MV-4-11 (cell line): Measurements from ENCODE around the gene TNFRSF25.
"Not testable (repeated sequence)": the region's sequence is repeated elsewhere in the genome, so short reads cannot be mapped to it uniquely, and the experiment has no call there.

Experiments
- DNase-seq: peaks from one replicate; lab custom pipeline; 2025; lab: John Stamatoyannopoulos, UW

The TNFRSF25 gene

GRCh38 chr1:6501279-6501813, 35.4 kb upstream of the TNFRSF25 start:
- DNase-seq, result no peak

GRCh38 chr1:6500544-6501278, 34.7 kb upstream of the TNFRSF25 start:
- DNase-seq, result no peak

DNA sequence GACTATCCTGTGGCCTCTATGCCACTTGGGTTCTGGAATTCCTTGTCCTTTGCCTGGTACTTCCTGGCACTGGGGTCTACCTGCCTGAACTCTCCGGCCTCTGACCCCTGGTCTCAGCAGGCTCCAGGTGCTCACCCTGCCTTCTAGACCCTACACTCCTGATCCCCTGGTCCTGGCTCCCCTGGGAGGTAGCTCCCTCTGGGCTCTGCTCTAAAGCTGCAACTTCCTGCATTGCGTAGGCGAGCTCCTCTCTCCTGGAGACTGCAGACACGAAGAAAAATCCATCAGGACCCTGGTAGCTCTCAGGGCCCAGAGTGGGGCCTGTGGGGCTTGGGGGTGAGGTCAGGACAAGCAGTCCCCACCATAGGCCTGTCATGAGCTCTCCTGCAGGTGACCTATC, 33.3 kb upstream of the TNFRSF25 start:
- DNase-seq, result no peak

DNA sequence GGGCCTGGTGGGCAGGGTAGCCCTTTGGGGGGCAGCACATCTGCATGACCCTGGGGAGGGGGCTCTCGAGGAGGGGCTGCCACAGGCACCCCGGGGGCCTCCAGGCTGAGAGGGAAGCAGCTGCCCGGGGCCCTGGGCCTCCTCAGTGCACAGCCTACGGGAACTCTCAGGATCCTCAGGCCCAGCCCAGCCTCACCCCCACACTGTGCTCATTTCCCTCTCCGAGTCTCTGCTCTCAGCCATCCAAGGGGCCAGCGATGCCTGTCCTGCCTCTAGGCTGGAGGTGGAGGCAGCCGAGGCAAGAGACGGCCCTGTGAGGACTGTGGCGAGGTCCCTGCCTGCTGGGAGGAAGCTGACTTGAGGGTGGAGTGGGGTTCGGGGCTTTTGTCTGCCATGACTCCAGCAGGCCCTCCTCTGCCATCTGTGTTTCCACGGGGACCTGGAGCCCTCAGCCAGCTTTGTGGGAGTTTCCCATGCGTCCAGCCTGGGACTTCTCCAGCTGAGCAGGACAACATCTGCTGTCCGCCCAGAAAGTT, 32.7 kb upstream of the TNFRSF25 start:
- no peak for DNase-seq

GRCh38 chr1:6497867-6498575, 32.0 kb upstream of the TNFRSF25 start:
- DNase-seq, result no peak

- no peak for DNase-seq
These were observed 31.4 kb upstream of the TNFRSF25 start for GRCh38 chr1:6497215-6497866.

GRCh38 chr1:6496890-6497214, 30.9 kb upstream of the TNFRSF25 start:
- no peak for DNase-seq

- DNase-seq, result no peak
These were observed 30.4 kb upstream of the TNFRSF25 start for GRCh38 chr1:6496365-6496721.

DNA sequence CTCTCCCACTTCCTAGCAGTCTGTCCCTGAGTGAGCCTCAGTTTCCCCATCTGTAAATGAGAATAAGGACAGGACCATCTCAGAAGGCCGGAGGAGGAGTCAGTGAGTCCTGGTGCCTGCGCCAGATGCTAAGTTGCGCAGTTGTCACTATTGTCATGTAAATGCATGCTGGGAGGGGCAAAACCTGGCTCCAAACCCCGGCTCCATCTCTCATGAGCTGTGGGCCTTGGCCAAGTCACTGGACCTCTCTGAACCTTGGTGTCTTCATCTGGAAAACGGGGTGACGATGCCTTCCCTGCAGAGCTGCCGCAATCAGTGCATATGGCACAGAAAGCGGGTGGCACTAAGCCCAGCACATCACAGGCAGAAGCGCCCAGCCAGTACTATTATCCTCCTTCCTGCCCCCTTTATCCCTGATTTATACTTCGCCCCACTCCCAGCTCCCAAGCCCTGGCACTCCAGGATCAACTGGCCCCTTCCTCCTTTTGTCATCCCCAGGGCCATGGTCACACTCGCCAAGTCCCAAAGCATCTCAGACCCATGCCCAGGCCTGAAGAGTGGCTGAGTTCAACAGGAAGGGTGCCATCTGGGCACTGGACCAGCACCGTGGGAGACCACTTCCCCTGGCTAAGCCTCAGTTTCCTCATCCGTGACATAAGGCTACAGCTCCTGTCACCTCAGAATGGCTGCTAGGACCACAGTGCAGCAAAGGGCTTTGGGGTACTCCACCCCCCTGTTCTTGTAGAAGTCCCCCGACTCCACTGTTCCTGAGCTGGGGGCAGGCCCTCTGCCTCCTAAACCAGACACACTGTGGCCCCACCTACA, 29.8 kb upstream of the TNFRSF25 start:
- DNase-seq, result no peak

GRCh38 chr1:6495041-6495441, 29.1 kb upstream of the TNFRSF25 start:
- no peak for DNase-seq

GRCh38 chr1:6494627-6495026, 28.7 kb upstream of the TNFRSF25 start:
- DNase-seq, result no peak

DNA sequence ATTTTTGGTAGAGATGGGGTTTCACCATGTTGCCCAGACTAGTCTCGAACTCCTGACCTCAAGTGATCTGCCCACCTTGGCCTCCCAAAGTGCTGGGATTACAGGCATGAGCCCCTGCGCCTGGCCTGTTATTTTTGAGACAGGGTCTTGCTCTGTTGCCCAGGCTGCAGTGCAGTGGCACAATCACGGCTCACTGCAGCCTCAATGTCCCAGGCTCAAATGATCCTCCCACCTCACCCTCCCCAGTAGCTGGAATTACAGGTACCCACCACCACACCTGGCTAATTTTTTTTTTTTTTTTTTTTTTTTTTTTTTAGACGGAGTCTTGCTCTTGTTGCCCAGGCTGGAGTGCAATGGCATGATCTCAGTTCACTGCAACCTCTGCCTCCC, 27.9 kb upstream of the TNFRSF25 start:
- not testable (repeated sequence) for DNase-seq

DNA sequence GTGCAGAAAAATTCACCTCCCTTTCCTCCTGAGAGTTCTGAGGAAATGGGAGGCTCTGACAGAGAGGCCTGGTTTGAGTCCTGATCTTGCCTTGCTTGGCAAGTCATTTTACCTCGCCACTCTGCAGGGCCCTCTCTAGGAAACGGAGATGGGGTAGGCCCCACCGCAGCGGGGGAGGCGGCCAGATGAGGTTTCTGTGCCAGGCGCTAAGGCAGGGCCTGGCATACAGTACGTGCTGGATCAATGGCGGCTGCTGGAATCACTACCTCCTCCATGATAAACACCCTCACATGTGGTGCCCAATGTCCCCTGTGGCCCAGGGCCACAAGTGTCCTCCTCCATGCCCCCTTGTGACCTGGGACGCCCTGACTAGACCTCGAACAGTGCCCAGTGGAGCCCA, 26.0 kb upstream of the TNFRSF25 start:
- DNase-seq, result no peak

GRCh38 chr1:6491480-6491962, 25.5 kb upstream of the TNFRSF25 start, which contains the start of gene PLEKHG5:
Gene PLEKHG5 (minus strand): TSS chr1:6491667. CDS start chr1:6477571, 14,096 bp downstream.
- DNase-seq, result no peak

DNA sequence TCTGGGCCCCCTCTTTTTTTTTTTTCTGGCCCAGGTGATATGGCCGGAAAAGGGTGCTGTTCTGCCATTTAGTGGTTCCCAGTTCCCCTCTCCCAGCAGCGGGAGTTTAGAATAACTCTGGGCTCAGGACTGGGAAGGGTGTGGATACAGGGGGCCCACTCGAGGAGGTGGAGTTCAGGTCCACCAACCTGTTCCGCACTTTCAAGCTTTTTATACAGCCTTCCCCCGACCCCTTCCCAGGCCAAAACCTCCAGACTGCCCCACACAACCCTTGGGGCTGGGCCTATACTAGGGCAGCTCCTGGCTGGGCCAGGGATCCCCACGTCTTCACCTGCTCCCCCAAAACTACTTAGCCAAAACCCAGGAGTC, 25.1 kb upstream of the TNFRSF25 start:
- DNase-seq, result no peak

DNA sequence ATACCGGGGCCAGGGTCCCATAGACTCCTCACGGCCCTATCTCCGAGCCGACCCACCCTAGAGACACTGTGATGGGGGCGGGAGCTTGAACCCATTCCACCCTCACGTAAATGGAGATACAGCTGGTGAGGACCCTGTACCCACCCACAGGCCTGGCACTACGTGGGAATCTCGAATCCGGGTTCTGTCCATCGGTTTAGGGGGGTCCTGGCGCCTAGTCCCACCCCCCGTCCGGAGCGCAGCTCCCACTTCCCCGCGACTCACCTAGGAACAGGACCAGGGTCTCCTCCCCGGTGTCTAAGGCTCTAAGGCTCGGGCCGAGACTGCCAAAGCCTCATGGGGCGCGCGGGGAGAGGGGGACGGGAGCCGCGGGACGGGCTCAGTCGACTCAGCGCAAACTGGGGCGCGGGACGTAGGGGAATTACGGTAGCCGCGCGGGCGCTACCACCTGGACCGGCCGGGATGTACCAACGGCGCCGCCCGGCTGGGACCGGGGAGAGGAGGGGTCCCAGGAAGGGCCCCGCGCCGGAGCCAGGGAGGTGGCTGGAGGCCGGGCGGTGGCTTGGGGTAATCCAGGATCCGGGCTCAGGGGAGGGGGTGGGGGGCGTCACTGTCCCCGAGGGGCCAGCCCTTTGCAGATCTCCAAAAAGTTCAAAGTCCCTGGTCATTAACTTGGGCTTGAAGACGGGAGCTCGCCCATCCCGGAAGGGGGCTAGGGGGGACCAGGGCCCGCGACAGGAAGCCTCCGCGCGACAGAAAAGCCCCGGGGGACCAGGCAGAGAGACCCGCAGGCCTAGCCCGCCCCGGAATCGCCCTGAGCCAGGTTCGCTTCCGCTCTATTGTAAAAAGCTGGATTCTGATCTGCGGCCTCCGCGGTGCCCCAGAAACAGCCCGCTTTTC, 24.5 kb upstream of the TNFRSF25 start:
- DNase-seq, result peak; percentile 24

GRCh38 chr1:6489799-6490180, 23.8 kb upstream of the TNFRSF25 start:
- DNase-seq, result peak; percentile 51

DNA sequence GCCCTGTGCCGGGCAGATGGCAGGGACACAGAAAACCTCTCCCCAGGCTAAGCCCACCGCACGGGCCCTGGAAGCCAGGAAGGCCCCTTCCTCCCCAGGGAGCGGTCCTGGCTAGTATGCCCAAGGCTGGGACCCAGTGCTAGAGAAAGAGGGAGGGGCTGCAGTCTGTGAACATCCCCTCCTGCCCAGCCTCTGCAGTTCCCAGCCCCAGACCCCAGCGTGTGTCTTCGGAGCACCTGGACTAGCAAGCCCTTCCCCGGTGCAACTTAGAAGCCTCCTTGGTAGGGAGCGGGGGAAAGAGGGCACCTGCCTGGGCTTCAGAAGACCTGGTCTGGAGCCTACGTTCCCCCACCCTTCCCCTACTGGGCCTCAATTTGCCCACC, 23.4 kb upstream of the TNFRSF25 start:
- DNase-seq, result no peak

- no peak for DNase-seq
These were observed 22.8 kb upstream of the TNFRSF25 start for GRCh38 chr1:6488602-6489382.
